HEK293T (cell line): Measurements from ENCODE around the gene SUZ12.

Source experiments
- ELF4 ChIP-seq: fragments of 450-650 bp; IDR thresholded peaks from 2 replicates; pipeline ENCODE4 v1.6.1; 2017; ENCODE audit warnings: antibody characterized with exemption
- FOXA1 ChIP-seq: fragments of 450-650 bp; IDR thresholded peaks from 2 replicates; pipeline ENCODE4 v1.6.1; 2016; ENCODE audit warnings: mild to moderate bottlenecking
- FOXK2 ChIP-seq: fragments of 450-650 bp; IDR thresholded peaks from 2 replicates; pipeline ENCODE4 v1.6.1; 2016; ENCODE audit warnings: mild to moderate bottlenecking
- L3MBTL2 ChIP-seq: fragments of 450-650 bp; conservative IDR thresholded peaks from 2 replicates; pipeline ENCODE4 v1.6.1; 2016; ENCODE audit warnings: mild to moderate bottlenecking
- NFRKB ChIP-seq: fragments of 450-650 bp; IDR thresholded peaks from 2 replicates; pipeline ENCODE4 v1.6.1; 2016; ENCODE audit warnings: mild to moderate bottlenecking, moderate library complexity
- SP1 ChIP-seq: fragments of 450-650 bp; IDR thresholded peaks from 2 replicates; pipeline ENCODE4 v1.6.1; 2017

DNA sequence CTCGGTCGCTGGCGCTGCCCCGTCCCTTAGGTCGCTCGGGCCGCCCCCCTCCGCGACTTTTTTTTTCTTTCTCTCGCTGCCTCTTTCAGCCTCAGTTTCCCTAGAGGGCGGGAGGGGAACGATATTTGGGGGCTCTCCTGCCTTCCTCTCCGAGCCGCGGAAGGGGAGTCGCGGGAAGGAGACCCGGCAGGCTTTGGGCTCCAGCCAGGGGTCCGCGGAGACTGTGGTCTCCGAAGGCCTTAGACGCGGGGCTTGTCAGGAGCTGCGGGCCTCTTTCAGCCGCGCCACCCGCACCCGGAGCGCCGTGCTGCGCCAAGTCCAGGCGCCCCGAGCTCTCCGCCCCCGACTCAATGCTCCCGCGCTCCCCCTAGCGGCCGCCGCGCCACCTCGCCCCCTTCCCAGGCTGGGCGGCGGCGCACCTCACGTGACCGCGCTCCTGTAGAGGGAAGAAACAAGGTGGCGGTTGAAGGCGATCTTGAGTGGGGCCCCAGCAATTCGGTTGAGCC, 70.2 kb downstream of the SUZ12 start, which contains the start of gene LRRC37B:
- no peak for TF ChIP-seq L3MBTL2
- no peak for TF ChIP-seq ELF4
- TF ChIP-seq FOXA1, result no peak
- TF ChIP-seq NFRKB, result no peak
- no peak for TF ChIP-seq FOXK2
- no peak for TF ChIP-seq SP1
